ENCODE measurements around the gene CCDC171. TPM values are rescaled to one million over a fixed set of nuclear protein-coding genes. Genes with fewer than 3 reads are reported as not detected.

Gene CCDC171
- total RNA-seq, 4 donors from 2014 or later: 2.5 to 4.2 (median 3.3) TPM

DNA sequence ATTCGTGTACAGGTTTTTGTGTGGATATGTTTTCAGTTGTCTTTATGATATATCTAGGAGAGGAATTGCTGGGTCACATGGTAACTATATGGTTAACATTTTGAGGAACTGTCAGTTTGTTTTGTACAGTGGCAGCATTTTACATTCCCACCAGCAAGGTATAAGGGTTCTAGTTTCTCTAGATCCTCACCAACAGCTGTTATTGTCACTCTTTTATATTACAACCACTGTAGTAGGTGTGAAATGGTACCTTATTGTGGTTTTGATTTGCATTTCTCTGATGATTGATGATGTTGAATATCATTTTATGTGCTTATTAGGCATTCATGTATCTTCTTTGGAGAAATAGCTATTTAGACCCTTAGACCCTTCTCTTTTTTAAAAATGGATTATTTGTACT lies 82.9 kb downstream of the CCDC171 start:
- intact Hi-C loops (cut with DNase I; ENCODE audit: low total_unique reads): no loop called here
- no peak overlapping the region for H3K4me3 ChIP-seq (ENCODE audit: low read depth, poor library complexity, severe bottlenecking)
- DNase-seq (ENCODE audit: low spot score in 2 of 2): no peak
- TF ChIP-seq POLR2A (IDR thresholded peaks at IDR 0.05) (no peak), CTCF (IDR thresholded peaks at IDR 0.05) (no peak)
- WGBS, 2 donors: 89 to 95% methylated on average over 1 of the region's 1 CpG

- intact Hi-C loops (cut with DNase I; ENCODE audit: low total_unique reads): no loop called here
- H3K4me3 ChIP-seq (ENCODE audit: low read depth, poor library complexity, severe bottlenecking): no peak overlapping the region
- DNase-seq (ENCODE audit: low spot score in 2 of 2): no peak
- TF ChIP-seq POLR2A (IDR thresholded peaks at IDR 0.05): no peak
- no peak for TF ChIP-seq CTCF (IDR thresholded peaks at IDR 0.05)
- WGBS, 2 donors: 69% methylated on average over 3 of the region's 3 CpGs
These were observed 87.3 kb downstream of the CCDC171 start for GRCh38 chr9:15640121-15640520.

GRCh38 chr9:15641291-15641690 lies 88.4 kb downstream of the CCDC171 start:
- WGBS, 2 donors: 82 to 88% methylated on average over 1 of the region's 1 CpG
- DNase-seq (ENCODE audit: low spot score in 2 of 2): no peak
- no peak for TF ChIP-seq POLR2A (IDR thresholded peaks at IDR 0.05)
- no peak for TF ChIP-seq CTCF (IDR thresholded peaks at IDR 0.05)
- intact Hi-C loops (cut with DNase I; ENCODE audit: low total_unique reads): no loop called here
- no peak overlapping the region for H3K4me3 ChIP-seq (ENCODE audit: low read depth, poor library complexity, severe bottlenecking)

DNA sequence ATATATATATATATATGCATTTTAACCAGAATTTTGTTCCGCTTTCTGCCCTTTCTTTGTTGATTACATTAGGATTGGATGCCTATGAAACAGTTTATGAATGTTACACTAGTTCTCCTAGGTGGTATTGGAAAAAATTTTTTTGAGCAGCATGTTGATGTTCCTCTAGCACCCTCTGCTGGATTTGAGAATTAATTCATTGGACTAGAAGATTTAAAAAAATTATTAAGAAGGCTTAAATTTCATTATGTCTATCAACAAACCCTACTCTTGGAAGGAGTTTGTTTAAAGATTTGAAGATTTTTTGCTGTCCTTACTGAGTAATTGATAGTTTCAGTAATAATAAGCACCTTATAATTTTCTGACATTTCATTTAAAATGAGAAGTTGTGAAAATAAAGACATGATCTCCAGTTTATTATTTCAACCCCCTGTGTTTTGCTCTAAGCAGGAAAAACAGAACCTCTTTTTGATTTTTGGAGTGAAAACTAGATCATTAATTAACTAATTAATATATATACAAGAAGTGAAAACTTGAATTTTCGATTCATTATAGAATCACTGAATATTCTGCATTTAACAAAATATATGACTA lies 89.6 kb downstream of the CCDC171 start:
- WGBS, 2 donors: 64 to 91% methylated on average over 2 of the region's 2 CpGs
- no peak overlapping the region for H3K4me3 ChIP-seq (ENCODE audit: low read depth, poor library complexity, severe bottlenecking)
- TF ChIP-seq CTCF (IDR thresholded peaks at IDR 0.05) (no peak), POLR2A (IDR thresholded peaks at IDR 0.05) (no peak)
- intact Hi-C loops (cut with DNase I; ENCODE audit: low total_unique reads): no loop called here
- DNase-seq (ENCODE audit: low spot score in 2 of 2): no peak

DNA sequence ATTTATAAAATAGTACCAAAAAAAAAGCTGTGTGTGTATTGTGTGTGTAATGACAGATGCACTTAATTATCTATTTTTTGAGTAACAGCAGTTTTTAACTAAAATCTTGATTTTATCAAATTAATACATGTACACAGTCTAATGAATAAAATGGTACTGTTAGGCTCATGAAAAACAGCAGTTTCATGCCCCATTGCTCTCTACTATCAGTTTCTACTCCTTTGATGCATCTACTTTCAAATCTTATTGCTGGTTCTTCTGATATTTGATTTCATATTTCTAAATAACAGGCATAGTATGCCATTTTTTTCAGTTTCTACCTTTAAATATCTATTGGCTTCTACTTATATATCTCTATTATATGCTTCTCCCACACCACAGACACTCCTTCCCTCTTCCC lies 117.4 kb downstream of the CCDC171 start:
- DNase-seq (ENCODE audit: low spot score in 2 of 2): no peak
- intact Hi-C loops (cut with DNase I; ENCODE audit: low total_unique reads): no loop called here
- TF ChIP-seq POLR2A (IDR thresholded peaks at IDR 0.05) (no peak), CTCF (IDR thresholded peaks at IDR 0.05) (no peak)
- no peak overlapping the region for H3K4me3 ChIP-seq (ENCODE audit: low read depth, poor library complexity, severe bottlenecking)

DNA sequence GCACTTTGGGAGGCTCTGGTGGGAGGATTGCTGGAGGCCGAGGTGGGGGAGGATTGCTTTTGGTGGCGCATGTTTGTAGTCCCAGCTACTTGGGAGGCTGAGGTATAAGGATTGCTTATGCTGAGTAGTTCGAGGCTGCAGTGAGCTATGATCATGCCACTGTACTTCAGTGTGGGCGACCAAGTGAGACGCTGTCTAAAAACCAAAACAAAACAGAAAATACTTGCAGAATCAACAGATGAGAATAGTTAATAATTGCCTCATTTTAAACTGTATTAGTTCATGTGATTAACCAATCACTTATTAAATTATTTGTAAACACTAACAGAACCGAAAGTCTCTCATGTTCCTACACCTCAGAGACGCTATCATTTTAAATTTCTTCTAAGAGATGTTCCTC lies 118.1 kb downstream of the CCDC171 start:
- H3K4me3 ChIP-seq (ENCODE audit: low read depth, poor library complexity, severe bottlenecking): no peak overlapping the region
- TF ChIP-seq POLR2A (IDR thresholded peaks at IDR 0.05) (no peak), CTCF (IDR thresholded peaks at IDR 0.05) (no peak)
- DNase-seq (ENCODE audit: low spot score in 2 of 2): no peak
- WGBS, 2 donors: 96 to 97% methylated on average over 7 of the region's 7 CpGs
- intact Hi-C loops (cut with DNase I; ENCODE audit: low total_unique reads): no loop called here
